Keratinocyte (primary cell): ENCODE results near the gene STARD4. TPM values are rescaled to one million over a fixed set of nuclear protein-coding genes. Genes with fewer than 3 reads are reported as not detected.

Experiments
- DNase-seq: peaks from one replicate; pipeline ENCODE4 v3.0.0-alpha.2; 2011; ENCODE audit warnings: low read depth, missing footprints, low spot score
- FAIRE-seq: peaks from 2 replicates; lab custom pipeline; 2011; peaks lifted over from hg19 to GRCh38; lab: Jason Lieb, UNC
- H2AFZ ChIP-seq: 2 replicates; pipeline ENCODE4 v1.6.0; 2012; ENCODE audit warnings: low read length, control low read depth, inconsistent platforms; ENCODE audit not compliant: control insufficient read depth
- H3K27ac ChIP-seq: 2 replicates; pipeline ENCODE4 v1.5.1; 2011; ENCODE audit warnings: low read length; ENCODE audit not compliant: control insufficient read depth, insufficient read depth
- H3K27me3 ChIP-seq: 3 replicates; pipeline ENCODE4 v1.6.0; 2011; ENCODE audit warnings: low read length; ENCODE audit not compliant: control insufficient read depth, insufficient read depth; ENCODE audit errors: extremely low read depth
- H3K36me3 ChIP-seq, 2 experiments: 2 replicates in 1 of 2; 3 replicates in 1 of 2; pipeline ENCODE4 v1.5.1; 2011; ENCODE audit warnings: low read length in 2 of 2, mild to moderate bottlenecking in 1 of 2; ENCODE audit not compliant: control insufficient read depth in 2 of 2, insufficient read depth in 2 of 2; ENCODE audit errors: extremely low read depth in 1 of 2
- H3K4me1 ChIP-seq: 3 replicates; pipeline ENCODE4 v1.5.1; 2011; ENCODE audit warnings: low read length; ENCODE audit not compliant: control insufficient read depth, insufficient read depth; ENCODE audit errors: extremely low read depth
- H3K4me2 ChIP-seq: 3 replicates; pipeline ENCODE4 v1.6.0; 2011; ENCODE audit warnings: low read depth, low read length; ENCODE audit not compliant: control insufficient read depth, insufficient read depth; ENCODE audit errors: extremely low read depth
- H3K4me3 ChIP-seq, 3 experiments: fragments of 200-600 bp in 1 of 3; sonication (generic) in 1 of 3; 2 replicates in 2 of 3; 3 replicates in 1 of 3; pipeline ENCODE4 v1.5.1; 2011 to 2016; ENCODE audit warnings: low read length in 3 of 3, mild to moderate bottlenecking in 3 of 3, control low read depth in 2 of 3, inconsistent platforms in 1 of 3, low read depth in 1 of 3, mixed read lengths in 1 of 3, mixed run types in 1 of 3, moderate library complexity in 1 of 3; ENCODE audit not compliant: control insufficient read depth in 2 of 3, insufficient read depth in 2 of 3; ENCODE audit errors: extremely low read depth in 1 of 3
- H3K79me2 ChIP-seq: 2 replicates; pipeline ENCODE4 v1.6.0; 2012; ENCODE audit warnings: low read length; ENCODE audit not compliant: control insufficient read depth, insufficient read depth
- H3K9ac ChIP-seq: 3 replicates; pipeline ENCODE4 v1.6.0; 2011; ENCODE audit warnings: low read length; ENCODE audit not compliant: control insufficient read depth, insufficient read depth; ENCODE audit errors: extremely low read depth
- H3K9me1 ChIP-seq: 3 replicates; pipeline ENCODE4 v1.6.0; 2011; ENCODE audit warnings: low read length; ENCODE audit not compliant: control insufficient read depth, insufficient read depth; ENCODE audit errors: extremely low read depth
- H3K9me3 ChIP-seq: 2 replicates; pipeline ENCODE4 v1.5.1; 2012; ENCODE audit warnings: low read depth, low read length; ENCODE audit not compliant: control insufficient read depth
- H4K20me1 ChIP-seq: 3 replicates; pipeline ENCODE4 v1.6.0; 2011; ENCODE audit warnings: low read length; ENCODE audit not compliant: control insufficient read depth, insufficient read depth; ENCODE audit errors: extremely low read depth
- EZH2 ChIP-seq: IDR thresholded peaks from one replicate; pipeline ENCODE4 v1.6.1; 2012; ENCODE audit warnings: inconsistent platforms, mild to moderate bottlenecking, low read length, moderate library complexity
- dilution Hi-C: fragments of 300-500 bp; cut with MboI; formaldehyde crosslinking; loops from one replicate; pipeline ENCODE4 v1.7.0; 2020; ENCODE audit warnings: low sequenced_read_pairs; ENCODE audit not compliant: extremely low pct_ligation_motif_present
- polyA plus RNA-seq, 5 experiments: library from polyadenylated mRNA; depleted of rRNA in 3 of 5; stranded (reverse) in 3 of 5; stranded (forward) in 1 of 5; unstranded in 1 of 5; fragments of >200 nt; gene quantifications; 1 replicate in 1 of 5; 2 replicates in 3 of 5; 3 replicates in 1 of 5; pipeline versions ENCODE4 v1.2.1 to v1.2.3, GENCODE V29; 2011 to 2012; ENCODE audit warnings: missing spikeins in 2 of 5, low read depth in 1 of 5, low replicate concordance in 1 of 5
- TF ChIP-seq, protein P1 (sequence below), 3 experiments: IDR thresholded peaks in 1 of 3; conservative IDR thresholded peaks in 1 of 3; optimal IDR thresholded peaks in 1 of 3; 2 replicates in 2 of 3; 3 replicates in 1 of 3; pipeline versions ENCODE3 to v1.5.1; 2011; ENCODE audit warnings: low read length in 3 of 3, mild to moderate bottlenecking in 3 of 3, moderate library complexity in 2 of 3, control low read depth in 1 of 3, inconsistent platforms in 1 of 3; ENCODE audit not compliant: insufficient read depth in 2 of 3; ENCODE audit errors: extremely low read depth in 1 of 3

Gene STARD4
- polyA plus RNA-seq, 1 donor (not counting 4 experiments of a cell fraction or from before 2014, with no cell fraction given), result 86.4 TPM

DNA sequence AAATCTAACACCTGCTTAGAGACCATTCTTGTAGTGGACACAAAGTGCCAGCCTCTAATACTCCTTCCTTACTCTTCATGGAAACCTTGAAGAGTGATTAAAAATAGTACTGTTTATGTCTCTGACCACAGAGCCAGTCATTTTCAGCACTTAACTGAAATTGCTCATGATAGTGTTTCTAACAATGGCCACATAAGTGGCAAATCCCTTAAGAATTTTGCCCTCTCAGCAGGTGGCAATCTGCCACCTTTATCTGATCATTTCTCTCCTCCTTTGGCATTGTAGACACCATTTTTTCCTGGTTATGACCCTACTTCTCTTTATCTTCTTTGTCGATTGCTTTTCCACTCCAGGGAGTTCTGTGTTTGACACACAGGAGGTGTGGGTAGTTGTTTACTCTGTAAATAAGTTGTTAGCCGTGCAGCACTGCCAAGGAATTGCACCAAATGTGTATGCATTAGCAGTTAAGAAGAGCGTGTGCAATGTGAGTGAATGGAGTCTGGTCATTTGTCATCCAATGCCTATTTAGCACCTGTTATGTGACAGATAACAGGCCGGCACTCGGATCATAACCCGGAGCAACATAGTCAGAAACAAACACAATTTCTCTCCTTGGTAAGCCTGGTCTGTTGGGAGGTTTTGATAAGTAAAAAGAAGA is 36.8 kb upstream of the STARD4 start:
- H3K4me3 ChIP-seq, result no peak overlapping the region
- no peak overlapping the region for H3K9ac ChIP-seq
- dilution Hi-C loops, result no loop called here
- H3K4me2 ChIP-seq, result no peak overlapping the region
- no peak for TF ChIP-seq EZH2
- TF ChIP-seq, protein P1, sequence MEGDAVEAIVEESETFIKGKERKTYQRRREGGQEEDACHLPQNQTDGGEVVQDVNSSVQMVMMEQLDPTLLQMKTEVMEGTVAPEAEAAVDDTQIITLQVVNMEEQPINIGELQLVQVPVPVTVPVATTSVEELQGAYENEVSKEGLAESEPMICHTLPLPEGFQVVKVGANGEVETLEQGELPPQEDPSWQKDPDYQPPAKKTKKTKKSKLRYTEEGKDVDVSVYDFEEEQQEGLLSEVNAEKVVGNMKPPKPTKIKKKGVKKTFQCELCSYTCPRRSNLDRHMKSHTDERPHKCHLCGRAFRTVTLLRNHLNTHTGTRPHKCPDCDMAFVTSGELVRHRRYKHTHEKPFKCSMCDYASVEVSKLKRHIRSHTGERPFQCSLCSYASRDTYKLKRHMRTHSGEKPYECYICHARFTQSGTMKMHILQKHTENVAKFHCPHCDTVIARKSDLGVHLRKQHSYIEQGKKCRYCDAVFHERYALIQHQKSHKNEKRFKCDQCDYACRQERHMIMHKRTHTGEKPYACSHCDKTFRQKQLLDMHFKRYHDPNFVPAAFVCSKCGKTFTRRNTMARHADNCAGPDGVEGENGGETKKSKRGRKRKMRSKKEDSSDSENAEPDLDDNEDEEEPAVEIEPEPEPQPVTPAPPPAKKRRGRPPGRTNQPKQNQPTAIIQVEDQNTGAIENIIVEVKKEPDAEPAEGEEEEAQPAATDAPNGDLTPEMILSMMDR (optimal IDR thresholded peaks at IDR 0.05 in 1 of 3, IDR thresholded peaks at IDR 0.05 in 1 of 3, conservative IDR thresholded peaks at IDR 0.05 in 1 of 3; ENCODE audit: extremely low read depth in 1 of 3, insufficient read depth in 2 of 3, low read length in 3 of 3), result no peak
- H4K20me1 ChIP-seq, result no peaks in the 10 kb centered on the region
- FAIRE-seq (no peak), DNase-seq (no peak)
- no peaks in the 10 kb centered on the region for H3K79me2 ChIP-seq
- H3K36me3 ChIP-seq, result no peaks in the 10 kb centered on the region
- H3K9me3 ChIP-seq, result no peaks in the 10 kb centered on the region
- H3K27me3 ChIP-seq, result no peaks in the 10 kb centered on the region
- peaks cover 4% of the 10 kb centered on the region for H3K9me1 ChIP-seq
- no peak overlapping the region for H3K27ac ChIP-seq
- H2AFZ ChIP-seq, result no peak overlapping the region
- H3K4me1 ChIP-seq, result peaks cover 32% of the 10 kb centered on the region

DNA sequence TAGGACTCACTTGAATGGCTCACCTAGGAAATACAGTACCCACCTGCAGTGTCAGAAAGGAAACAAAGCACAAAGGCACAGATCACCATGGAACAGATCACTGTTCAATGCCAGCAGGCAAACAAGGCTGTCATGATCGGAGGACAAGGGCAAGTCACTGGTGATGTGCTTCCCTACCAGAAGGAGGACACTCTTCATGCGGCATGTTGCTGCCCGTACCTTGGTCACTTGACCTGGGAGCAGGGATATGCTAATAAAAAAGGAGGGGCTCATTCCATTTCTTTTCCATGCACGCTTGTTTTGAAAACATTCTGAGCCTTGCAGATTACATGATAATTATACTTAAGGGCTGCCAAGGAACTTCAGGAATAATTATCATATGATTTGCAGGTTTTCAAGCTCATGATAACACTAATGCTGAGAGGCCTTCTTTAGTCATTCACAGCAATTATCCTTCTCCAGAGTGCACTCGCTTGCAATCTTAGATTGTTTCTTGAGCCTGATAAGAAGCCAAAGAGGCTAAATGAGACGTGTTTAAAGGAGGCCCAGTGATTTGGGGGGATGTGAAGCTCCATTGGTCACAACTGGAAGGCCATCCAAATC is 36.1 kb upstream of the STARD4 start:
- H3K79me2 ChIP-seq, result no peaks in the 10 kb centered on the region
- H3K4me2 ChIP-seq, result no peak overlapping the region
- no peaks in the 10 kb centered on the region for H3K27me3 ChIP-seq
- dilution Hi-C loops, result no loop called here
- H2AFZ ChIP-seq, result no peak overlapping the region
- FAIRE-seq (peak; percentile 61), DNase-seq (no peak)
- H3K9me3 ChIP-seq, result no peaks in the 10 kb centered on the region
- H3K4me1 ChIP-seq, result peaks cover 32% of the 10 kb centered on the region
- no peak overlapping the region for H3K9ac ChIP-seq
- H4K20me1 ChIP-seq, result no peaks in the 10 kb centered on the region
- TF ChIP-seq, protein P1 (optimal IDR thresholded peaks at IDR 0.05 in 1 of 3, IDR thresholded peaks at IDR 0.05 in 1 of 3, conservative IDR thresholded peaks at IDR 0.05 in 1 of 3; ENCODE audit: extremely low read depth in 1 of 3, insufficient read depth in 2 of 3, low read length in 3 of 3), result no peak
- TF ChIP-seq EZH2, result no peak
- H3K27ac ChIP-seq, result no peak overlapping the region
- H3K9me1 ChIP-seq, result peaks cover 4% of the 10 kb centered on the region
- H3K4me3 ChIP-seq, result no peak overlapping the region
- H3K36me3 ChIP-seq, result no peaks in the 10 kb centered on the region
